ENCODE measurements around the gene MAP3K14. TPM values are rescaled to one million over a fixed set of nuclear protein-coding genes. Genes with fewer than 3 reads are reported as not detected.

MAP3K14 gene
- total RNA-seq, 1 donor from 2014 or later: 11.5 TPM

- DNase-seq (ENCODE audit: low read depth, low spot score): no peak
- TF ChIP-seq CTCF (conservative IDR thresholded peaks at IDR 0.05): peak; percentile 39
- Mint-ChIP-seq H3K4me3 (no peak overlapping the region), H3K27me3 (ENCODE audit: low read depth) (peaks cover 32% of the 10 kb centered on the region), H3K4me1 (no peaks in the 10 kb centered on the region), H3K27ac (ENCODE audit: unreplicated experiment) (no peak overlapping the region), H3K36me3 (ENCODE audit: low read depth) (no peaks in the 10 kb centered on the region), H3K9me3 (no peaks in the 10 kb centered on the region)
Observed at GRCh38 chr17:45231481-45232116, 85.2 kb downstream of the MAP3K14 start.

- DNase-seq (ENCODE audit: low read depth, low spot score): no peak
- no peak for TF ChIP-seq CTCF (conservative IDR thresholded peaks at IDR 0.05)
- Mint-ChIP-seq H3K9me3 (no peaks in the 10 kb centered on the region), H3K4me3 (no peak overlapping the region), H3K36me3 (ENCODE audit: low read depth) (no peaks in the 10 kb centered on the region), H3K27me3 (ENCODE audit: low read depth) (peaks cover 33% of the 10 kb centered on the region), H3K4me1 (no peaks in the 10 kb centered on the region), H3K27ac (ENCODE audit: unreplicated experiment) (no peak overlapping the region)
Observed at GRCh38 chr17:45230787-45231480, 85.9 kb downstream of the MAP3K14 start.

GRCh38 chr17:45230410-45230786 is 86.4 kb downstream of the MAP3K14 start:
- no peak for DNase-seq (ENCODE audit: low read depth, low spot score)
- H3K36me3 Mint-ChIP-seq (ENCODE audit: low read depth): no peaks in the 10 kb centered on the region

GRCh38 chr17:45229681-45230409 is 87.0 kb downstream of the MAP3K14 start:
- Mint-ChIP-seq H3K27me3 (ENCODE audit: low read depth) (peaks cover 30% of the 10 kb centered on the region), H3K27ac (ENCODE audit: unreplicated experiment) (no peak overlapping the region), H3K4me3 (no peak overlapping the region), H3K4me1 (no peaks in the 10 kb centered on the region), H3K36me3 (ENCODE audit: low read depth) (no peaks in the 10 kb centered on the region), H3K9me3 (no peaks in the 10 kb centered on the region)
- no peak for DNase-seq (ENCODE audit: low read depth, low spot score)
- TF ChIP-seq CTCF (conservative IDR thresholded peaks at IDR 0.05): no peak

More at GRCh38 chr17:45230410-45230786, 86.4 kb downstream of the MAP3K14 start:
- no peak for TF ChIP-seq CTCF (conservative IDR thresholded peaks at IDR 0.05)
- no peaks in the 10 kb centered on the region for H3K4me1 Mint-ChIP-seq
- no peak overlapping the region for H3K27ac Mint-ChIP-seq (ENCODE audit: unreplicated experiment)
- no peak overlapping the region for H3K4me3 Mint-ChIP-seq
- H3K27me3 Mint-ChIP-seq (ENCODE audit: low read depth): peaks cover 31% of the 10 kb centered on the region
- no peaks in the 10 kb centered on the region for H3K9me3 Mint-ChIP-seq

GRCh38 chr17:45228763-45229539 is 87.9 kb downstream of the MAP3K14 start:
- no peak for TF ChIP-seq CTCF (conservative IDR thresholded peaks at IDR 0.05)
- no peak for DNase-seq (ENCODE audit: low read depth, low spot score)
- peaks cover 32% of the 10 kb centered on the region for H3K27me3 Mint-ChIP-seq (ENCODE audit: low read depth)
- no peaks in the 10 kb centered on the region for H3K36me3 Mint-ChIP-seq (ENCODE audit: low read depth)
- H3K9me3 Mint-ChIP-seq: no peaks in the 10 kb centered on the region
- H3K4me3 Mint-ChIP-seq: no peak overlapping the region
- no peaks in the 10 kb centered on the region for H3K4me1 Mint-ChIP-seq
- no peak overlapping the region for H3K27ac Mint-ChIP-seq (ENCODE audit: unreplicated experiment)
